ENCODE data around the gene RGS21. TPM values are rescaled to one million over a fixed set of nuclear protein-coding genes. Genes with fewer than 3 reads are reported as not detected.

RGS21 gene
- total RNA-seq, 1 donor = not detected

GRCh38 chr1:192386051-192386650 lies 69.4 kb downstream of the RGS21 start:
- no peak for TF ChIP-seq CTCF (IDR thresholded peaks at IDR 0.05; ENCODE audit: insufficient read depth, low read depth, low read length)
- H3K4me3 ChIP-seq (ENCODE audit: low read depth, low read length) = no peak overlapping the region
- DNase-seq (ENCODE audit: low read depth) = no peak

DNA sequence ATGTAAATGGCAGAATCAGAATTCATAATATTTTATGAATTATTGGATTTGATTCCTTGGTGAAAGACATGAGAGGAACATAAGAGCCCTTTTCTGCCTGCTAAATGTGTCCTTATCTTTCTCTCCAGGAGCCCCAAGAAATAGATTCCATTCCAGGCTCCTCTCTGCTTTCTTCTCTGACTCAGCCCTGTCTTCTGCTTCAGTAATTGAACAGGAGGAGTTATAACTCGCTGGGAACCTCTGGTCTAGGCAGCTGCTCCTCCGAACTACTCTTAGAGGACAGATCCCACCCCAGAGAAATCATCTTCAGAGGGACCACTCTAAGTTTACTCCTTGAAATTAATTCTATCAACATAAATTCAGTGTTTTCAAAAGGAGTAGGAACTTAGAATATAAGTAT lies 78.4 kb downstream of the RGS21 start:
- H3K4me3 ChIP-seq (ENCODE audit: low read depth, low read length) = no peak overlapping the region
- DNase-seq (ENCODE audit: low read depth) = no peak
- no peak for TF ChIP-seq CTCF (IDR thresholded peaks at IDR 0.05; ENCODE audit: insufficient read depth, low read depth, low read length)

DNA sequence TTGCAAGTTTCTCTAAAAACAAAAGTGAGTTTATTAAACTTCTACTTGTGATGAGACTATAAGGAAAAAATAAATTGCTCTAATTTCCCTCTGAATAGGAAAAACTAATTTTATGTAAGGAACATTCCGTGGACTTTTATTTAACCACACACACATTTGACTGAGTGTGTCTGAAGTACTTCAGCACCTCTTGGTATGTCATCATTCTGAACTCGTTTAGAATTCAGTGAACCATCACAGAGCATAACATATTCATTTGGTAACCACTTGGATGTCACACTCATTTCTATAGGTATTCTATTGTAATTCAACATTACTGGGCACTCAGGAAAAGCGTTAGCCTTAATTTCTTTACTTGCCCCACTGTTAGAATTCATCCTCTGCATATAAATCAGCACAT lies 79.1 kb downstream of the RGS21 start:
- H3K4me3 ChIP-seq (ENCODE audit: low read depth, low read length) = no peak overlapping the region
- DNase-seq (ENCODE audit: low read depth) = no peak
- no peak for TF ChIP-seq CTCF (IDR thresholded peaks at IDR 0.05; ENCODE audit: insufficient read depth, low read depth, low read length)

DNA sequence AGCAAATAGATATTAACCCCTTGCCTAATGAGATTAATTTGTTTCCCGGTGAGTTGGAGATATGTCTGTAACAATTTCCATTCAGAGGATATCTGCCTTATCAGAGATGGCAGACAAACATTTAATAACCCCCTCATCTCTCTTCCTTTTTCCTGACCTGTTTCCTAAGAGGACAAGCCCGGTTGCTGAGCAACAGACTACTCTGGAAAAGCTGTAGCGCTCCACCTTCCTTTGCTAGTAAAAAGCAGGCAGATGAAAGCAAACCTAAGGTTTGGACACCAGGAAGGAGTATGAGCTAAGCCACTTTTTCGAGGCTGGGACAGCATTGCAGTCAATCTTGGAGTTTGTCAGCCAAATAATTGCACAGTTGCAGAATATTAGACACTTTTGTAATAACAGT lies 82.4 kb downstream of the RGS21 start:
- TF ChIP-seq CTCF (IDR thresholded peaks at IDR 0.05; ENCODE audit: insufficient read depth, low read depth, low read length) = no peak
- no peak for DNase-seq (ENCODE audit: low read depth)
- H3K4me3 ChIP-seq (ENCODE audit: low read depth, low read length) = no peak overlapping the region

- no peak overlapping the region for H3K4me3 ChIP-seq (ENCODE audit: low read depth, low read length)
- peak; percentile 1 for DNase-seq (ENCODE audit: low read depth)
- no peak for TF ChIP-seq CTCF (IDR thresholded peaks at IDR 0.05; ENCODE audit: insufficient read depth, low read depth, low read length)
Measured at GRCh38 chr1:192401825-192402224, 85.0 kb downstream of the RGS21 start.

- no peak for DNase-seq (ENCODE audit: low read depth)
- no peak for TF ChIP-seq CTCF (IDR thresholded peaks at IDR 0.05; ENCODE audit: insufficient read depth, low read depth, low read length)
- H3K4me3 ChIP-seq (ENCODE audit: low read depth, low read length) = no peak overlapping the region
Measured at GRCh38 chr1:192402571-192402970, 85.8 kb downstream of the RGS21 start.

DNA sequence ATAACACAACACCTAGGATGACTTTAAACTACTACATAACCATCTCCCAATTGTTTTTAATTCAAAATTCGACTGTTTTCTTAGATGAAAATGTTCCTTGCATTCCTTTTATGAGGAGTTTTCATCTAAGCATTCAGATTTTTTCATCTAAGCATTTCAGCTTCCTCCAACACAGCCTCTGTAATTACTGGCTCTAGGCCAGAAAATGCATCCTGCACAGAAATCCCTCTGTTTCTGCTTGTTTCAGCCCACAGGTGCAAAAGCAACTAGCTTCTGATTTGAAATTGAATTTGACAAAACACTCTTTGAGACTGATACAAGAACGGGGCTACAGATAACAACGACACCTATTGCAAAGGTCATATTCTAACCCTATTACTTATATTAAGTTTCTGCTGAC lies 90.4 kb downstream of the RGS21 start:
- TF ChIP-seq CTCF (IDR thresholded peaks at IDR 0.05; ENCODE audit: insufficient read depth, low read depth, low read length) = no peak
- H3K4me3 ChIP-seq (ENCODE audit: low read depth, low read length) = no peak overlapping the region
- DNase-seq (ENCODE audit: low read depth) = no peak
